Measurements from ENCODE around the gene KCNH1.

- TF ChIP-seq MAX (IDR thresholded peaks at IDR 0.05; ENCODE audit: low read depth, low read length) (no peak), POLR2A (IDR thresholded peaks at IDR 0.05; ENCODE audit: extremely low read depth, insufficient read length) (no peak)
Measured at GRCh38 chr1:210711825-210712612, 421.9 kb downstream of the KCNH1 start.
